ENCODE data around the gene PMEPA1. TPM values are rescaled to one million over a fixed set of nuclear protein-coding genes. Genes with fewer than 3 reads are reported as not detected.

PMEPA1 gene
- total and polyA plus RNA-seq, 3 experiments from 2014 or later: 0.30 to 4.4 (median 3.8) TPM

DNA sequence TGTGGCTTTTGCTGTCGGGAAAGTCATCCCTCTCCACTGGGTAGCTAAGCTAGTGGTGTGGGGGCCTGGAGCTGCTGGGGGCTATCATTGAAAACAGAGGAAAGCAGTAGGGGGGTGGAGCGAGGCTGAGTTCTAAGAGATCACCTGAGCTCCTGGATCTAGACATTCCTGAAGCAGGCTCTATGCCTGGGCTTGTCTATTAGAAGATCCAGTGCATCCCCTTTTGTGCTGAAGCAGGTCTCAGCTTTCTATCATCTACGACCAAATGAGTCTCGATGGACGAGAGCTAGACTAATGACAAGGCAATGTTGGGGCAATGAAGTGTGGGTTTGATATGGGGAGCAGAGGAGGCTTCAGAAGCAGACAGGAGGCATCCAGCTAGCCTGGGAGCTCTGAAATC lies 108.1 kb downstream of the PMEPA1 start:
- H3K4me1 ChIP-seq (ENCODE audit: insufficient read depth, low read length): peaks cover 23% of the 10 kb centered on the region
- ChIA-PET POLR2A (no interaction called here), CTCF (interaction anchor here (1.2 to 9.5 kb wide), 4 partner anchors 17 to 578 kb away, joined by 3 to 92 read pairs (median 5); partner anchors contain the start of gene ZBP1)
- H3K36me3 ChIP-seq (ENCODE audit: insufficient read depth, low read length): no peaks in the 10 kb centered on the region
- DNase-seq: no peak
- Mint-ChIP-seq H3K36me3 (peaks cover 0 to 17% (median 5%) of the 10 kb centered on the region in 3 donors), H3K4me1 (peaks cover 23 to 56% (median 29%) of the 10 kb centered on the region in 3 donors), H3K9me3 (no peaks in the 10 kb centered on the region), H3K4me3 (no peak overlapping the region), H3K27ac (peak overlapping the region in 6 of 8 donors; percentile 30 to 94 (median 65)), H3K27me3 (peaks cover 0 to 10% of the 10 kb centered on the region in 2 donors)
- no peaks in the 10 kb centered on the region for H3K9me3 ChIP-seq (ENCODE audit: low read length)
- no peaks in the 10 kb centered on the region for H3K27me3 ChIP-seq (ENCODE audit: insufficient read depth, low read length, poor library complexity, severe bottlenecking)
- no peak overlapping the region for H3K4me3 ChIP-seq (ENCODE audit: low read length)
- no peak overlapping the region for H3K27ac ChIP-seq (ENCODE audit: low read depth, low read length)

DNA sequence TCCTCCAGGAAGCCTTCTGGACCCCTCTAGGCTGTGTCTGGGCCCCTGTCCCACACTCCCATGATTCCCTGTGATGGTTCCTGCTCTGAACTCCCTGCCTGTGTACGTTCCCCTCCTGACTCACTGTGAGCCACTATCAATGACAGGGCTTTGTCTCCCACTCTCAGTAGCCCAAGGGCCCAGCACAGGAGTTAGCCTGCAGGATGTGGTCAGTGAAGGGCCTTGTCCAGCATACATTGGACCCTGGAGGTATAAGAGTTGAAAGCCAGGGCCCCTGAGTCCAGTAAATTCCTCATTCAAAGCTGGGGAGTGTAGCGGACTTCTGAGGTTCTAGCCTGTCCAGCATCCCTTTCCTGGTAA lies 108.6 kb downstream of the PMEPA1 start:
- Histone ChIP-seq H3K27me3 (ENCODE audit: insufficient read depth, low read length, poor library complexity, severe bottlenecking) (no peaks in the 10 kb centered on the region), H3K27ac (ENCODE audit: low read depth, low read length) (no peak overlapping the region), H3K9me3 (ENCODE audit: low read length) (no peaks in the 10 kb centered on the region), H3K4me1 (ENCODE audit: insufficient read depth, low read length) (peaks cover 23% of the 10 kb centered on the region), H3K36me3 (ENCODE audit: insufficient read depth, low read length) (no peaks in the 10 kb centered on the region), H3K4me3 (ENCODE audit: low read length) (no peak overlapping the region)
- Mint-ChIP-seq H3K9me3 (no peaks in the 10 kb centered on the region), H3K36me3 (peaks cover 0 to 13% (median 5%) of the 10 kb centered on the region in 3 donors), H3K4me3 (no peak overlapping the region), H3K4me1 (peaks cover 22 to 51% (median 28%) of the 10 kb centered on the region in 3 donors), H3K27me3 (peaks cover 0 to 10% of the 10 kb centered on the region in 2 donors), H3K27ac (peak overlapping the region in 2 of 8 donors; percentile 27 to 66)
- POLR2A ChIA-PET: no interaction called here
- no peak for DNase-seq
- CTCF ChIA-PET: interaction anchor here (1.2 to 9.5 kb wide), 5 partner anchors 18 to 609 kb away, joined by 3 to 92 read pairs (median 3); partner anchors contain the start of gene ZBP1

DNA sequence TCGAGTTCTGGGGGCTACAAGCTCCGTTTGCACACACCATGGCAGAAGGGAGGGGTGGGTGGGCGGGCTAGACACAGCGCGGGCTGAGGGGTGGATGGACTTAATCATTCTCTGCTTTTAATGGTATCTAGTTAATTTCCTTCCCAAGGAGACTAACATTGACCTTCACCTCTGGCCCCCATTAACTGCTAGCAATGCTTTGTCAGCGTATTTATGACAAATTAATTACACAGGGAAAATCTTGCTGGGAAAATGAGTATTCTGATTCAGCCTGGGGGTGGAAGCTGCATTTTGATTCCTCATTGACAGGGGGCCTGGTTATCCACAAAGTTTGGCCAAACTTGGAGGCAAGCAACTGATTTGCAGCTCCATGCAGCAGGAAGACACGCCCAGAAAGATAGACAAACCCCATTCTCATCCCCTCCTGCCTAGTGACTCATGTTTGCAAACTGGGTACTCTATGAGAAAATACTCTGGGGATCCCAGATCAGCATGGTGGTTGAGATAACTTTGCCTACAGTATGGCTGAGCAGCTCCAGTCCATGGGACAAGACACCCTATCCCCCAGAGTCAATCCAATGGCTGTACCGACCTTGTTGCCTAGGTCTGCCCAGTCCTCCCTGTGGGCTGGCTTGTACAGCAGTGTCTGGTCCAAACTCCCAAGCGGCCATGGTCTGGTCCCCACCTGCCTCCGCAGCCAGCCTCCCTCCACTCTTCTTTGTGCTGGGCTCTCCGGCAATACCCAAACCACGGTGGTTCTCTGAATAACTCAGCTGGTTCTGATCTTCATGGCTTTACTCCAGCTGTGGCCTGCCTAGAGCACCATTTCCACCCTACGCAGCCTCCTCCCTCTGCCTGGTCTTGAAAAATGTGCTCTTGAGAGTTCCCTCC lies 109.2 kb downstream of the PMEPA1 start:
- no peaks in the 10 kb centered on the region for H3K27me3 ChIP-seq (ENCODE audit: insufficient read depth, low read length, poor library complexity, severe bottlenecking)
- H3K9me3 ChIP-seq (ENCODE audit: low read length): no peaks in the 10 kb centered on the region
- H3K27ac Mint-ChIP-seq: peak overlapping the region in 5 of 8 donors; percentile 27 to 63 (median 42)
- peaks cover 0 to 10% of the 10 kb centered on the region in 2 donors for H3K27me3 Mint-ChIP-seq
- no peak overlapping the region for H3K4me3 ChIP-seq (ENCODE audit: low read length)
- H3K4me1 Mint-ChIP-seq: peaks cover 16 to 48% (median 23%) of the 10 kb centered on the region in 3 donors
- no peak overlapping the region for H3K4me3 Mint-ChIP-seq
- POLR2A ChIA-PET: no interaction called here
- CTCF ChIA-PET: interaction anchor here (1.5 to 9.5 kb wide), 4 partner anchors 18 to 610 kb away, joined by 3 to 92 read pairs (median 5); partner anchors contain the start of gene ZBP1
- peaks cover 22% of the 10 kb centered on the region for H3K4me1 ChIP-seq (ENCODE audit: insufficient read depth, low read length)
- no peak overlapping the region for H3K27ac ChIP-seq (ENCODE audit: low read depth, low read length)
- H3K36me3 ChIP-seq (ENCODE audit: insufficient read depth, low read length): no peaks in the 10 kb centered on the region
- DNase-seq: no peak
- peaks cover 0 to 9% (median 3%) of the 10 kb centered on the region in 3 donors for H3K36me3 Mint-ChIP-seq
- H3K9me3 Mint-ChIP-seq: no peaks in the 10 kb centered on the region

DNA sequence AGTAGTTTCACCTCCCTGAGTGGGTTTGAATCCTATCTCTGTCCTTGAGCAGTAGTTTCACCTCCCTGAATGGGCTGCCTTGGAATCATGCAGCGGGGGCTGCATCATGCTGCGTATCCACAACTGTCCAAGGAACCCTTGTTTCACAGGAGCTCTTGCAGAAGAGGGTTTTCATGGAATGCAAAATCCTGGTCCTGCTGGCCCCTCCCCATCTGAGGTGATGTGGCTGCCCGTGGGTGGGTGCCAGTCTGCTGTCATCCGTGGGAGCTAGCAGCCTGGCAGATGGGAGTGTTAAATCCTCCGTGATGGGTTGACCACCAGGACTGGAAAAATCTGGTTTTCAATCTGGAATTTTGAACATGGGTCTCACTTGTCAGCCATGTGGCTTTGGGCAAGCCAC lies 111.3 kb downstream of the PMEPA1 start:
- H3K27ac ChIP-seq (ENCODE audit: low read depth, low read length): no peak overlapping the region
- H3K36me3 Mint-ChIP-seq: no peaks in the 10 kb centered on the region
- H3K9me3 ChIP-seq (ENCODE audit: low read length): no peaks in the 10 kb centered on the region
- H3K4me3 ChIP-seq (ENCODE audit: low read length): no peak overlapping the region
- H3K36me3 ChIP-seq (ENCODE audit: insufficient read depth, low read length): no peaks in the 10 kb centered on the region
- H3K4me1 Mint-ChIP-seq: peaks cover 0 to 34% (median 11%) of the 10 kb centered on the region in 3 donors
- H3K9me3 Mint-ChIP-seq: no peaks in the 10 kb centered on the region
- no peak overlapping the region for H3K4me3 Mint-ChIP-seq
- peaks cover 7% of the 10 kb centered on the region for H3K4me1 ChIP-seq (ENCODE audit: insufficient read depth, low read length)
- ChIA-PET CTCF (interaction anchor here (1.0 to 9.5 kb wide), 9 partner anchors 21 to 594 kb away, joined by 3 to 92 read pairs (median 5); partner anchors contain the start of genes PMEPA1 and ZBP1), POLR2A (interaction anchor here (1.2 kb wide), 1 partner anchor 20 kb away, joined by 3 read pairs; no protein-coding TSS in a partner anchor)
- H3K27ac Mint-ChIP-seq: peak overlapping the region in 2 of 8 donors; percentile 29 to 55
- no peak for DNase-seq
- H3K27me3 ChIP-seq (ENCODE audit: insufficient read depth, low read length, poor library complexity, severe bottlenecking): no peaks in the 10 kb centered on the region
- H3K27me3 Mint-ChIP-seq: peaks cover 0 to 12% of the 10 kb centered on the region in 2 donors

Other genes with a start within 250 kb of the PMEPA1 start
- not detected for gene CTCFL, start 184.9 kb downstream of the PMEPA1 start, total RNA-seq
- gene CTCFL, start 184.9 kb downstream of the PMEPA1 start, polyA plus RNA-seq: not detected
- gene PCK1, start 148.9 kb downstream of the PMEPA1 start, total RNA-seq: not detected
- not detected for gene PCK1, start 148.9 kb downstream of the PMEPA1 start, polyA plus RNA-seq
- gene ZBP1, start 89.6 kb downstream of the PMEPA1 start, total RNA-seq: 1 to 10 TPM; 1.8 to 2.4 TPM
- 14.6 TPM for gene ZBP1, start 89.6 kb downstream of the PMEPA1 start, polyA plus RNA-seq

Measured in CD8-positive, alpha-beta memory T cell (primary cell).